ENCODE results near the gene SLC38A2. TPM values are rescaled to one million over a fixed set of nuclear protein-coding genes. Genes with fewer than 3 reads are reported as not detected.
A peak's percentile ranks its signal among the peaks of the same experiment; 100 is the strongest.

Gene SLC38A2
- total RNA-seq, 4 donors from 2014 or later, result 368 to 440 (median 381) TPM

DNA sequence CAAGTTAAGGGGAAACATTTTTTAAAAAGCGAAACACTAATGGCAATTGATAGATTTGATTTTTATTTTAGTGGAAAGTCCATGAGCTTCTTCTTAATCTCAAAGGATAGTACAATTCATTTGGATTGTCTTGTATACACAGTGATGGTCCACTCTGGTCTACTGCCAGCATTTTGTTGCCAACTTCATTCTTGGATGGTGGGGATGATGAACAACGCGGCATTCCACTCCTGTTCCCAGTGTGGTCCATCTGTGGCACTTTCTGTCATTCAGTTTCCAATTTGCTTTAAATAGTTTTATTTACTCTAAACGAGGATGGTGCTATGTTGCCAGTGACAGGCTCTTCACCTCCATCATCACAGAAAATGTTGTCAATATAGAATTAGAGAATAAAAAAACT, 40.3 kb upstream of the SLC38A2 start:
- peaks cover 0 to 25% (median 2%) of the 10 kb centered on the region in 4 donors for H3K4me1 ChIP-seq
- DNase-seq (ENCODE audit: low spot score in 2 of 2), result no peak
- no peaks in the 10 kb centered on the region for H3K9me3 ChIP-seq
- TF ChIP-seq POLR2A (IDR thresholded peaks at IDR 0.05), result no peak
- TF ChIP-seq, protein P1, sequence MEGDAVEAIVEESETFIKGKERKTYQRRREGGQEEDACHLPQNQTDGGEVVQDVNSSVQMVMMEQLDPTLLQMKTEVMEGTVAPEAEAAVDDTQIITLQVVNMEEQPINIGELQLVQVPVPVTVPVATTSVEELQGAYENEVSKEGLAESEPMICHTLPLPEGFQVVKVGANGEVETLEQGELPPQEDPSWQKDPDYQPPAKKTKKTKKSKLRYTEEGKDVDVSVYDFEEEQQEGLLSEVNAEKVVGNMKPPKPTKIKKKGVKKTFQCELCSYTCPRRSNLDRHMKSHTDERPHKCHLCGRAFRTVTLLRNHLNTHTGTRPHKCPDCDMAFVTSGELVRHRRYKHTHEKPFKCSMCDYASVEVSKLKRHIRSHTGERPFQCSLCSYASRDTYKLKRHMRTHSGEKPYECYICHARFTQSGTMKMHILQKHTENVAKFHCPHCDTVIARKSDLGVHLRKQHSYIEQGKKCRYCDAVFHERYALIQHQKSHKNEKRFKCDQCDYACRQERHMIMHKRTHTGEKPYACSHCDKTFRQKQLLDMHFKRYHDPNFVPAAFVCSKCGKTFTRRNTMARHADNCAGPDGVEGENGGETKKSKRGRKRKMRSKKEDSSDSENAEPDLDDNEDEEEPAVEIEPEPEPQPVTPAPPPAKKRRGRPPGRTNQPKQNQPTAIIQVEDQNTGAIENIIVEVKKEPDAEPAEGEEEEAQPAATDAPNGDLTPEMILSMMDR (IDR thresholded peaks at IDR 0.05), result no peak
- TF ChIP-seq EP300 (IDR thresholded peaks at IDR 0.05), result no peak
- H3K36me3 ChIP-seq, result no peaks in the 10 kb centered on the region
- H3K4me3 ChIP-seq, result no peak overlapping the region
- no peak overlapping the region for H3K27ac ChIP-seq
- no peaks in the 10 kb centered on the region for H3K27me3 ChIP-seq
- 90 to 93% methylated on average over 4 of the region's 4 CpGs for WGBS, 2 donors

DNA sequence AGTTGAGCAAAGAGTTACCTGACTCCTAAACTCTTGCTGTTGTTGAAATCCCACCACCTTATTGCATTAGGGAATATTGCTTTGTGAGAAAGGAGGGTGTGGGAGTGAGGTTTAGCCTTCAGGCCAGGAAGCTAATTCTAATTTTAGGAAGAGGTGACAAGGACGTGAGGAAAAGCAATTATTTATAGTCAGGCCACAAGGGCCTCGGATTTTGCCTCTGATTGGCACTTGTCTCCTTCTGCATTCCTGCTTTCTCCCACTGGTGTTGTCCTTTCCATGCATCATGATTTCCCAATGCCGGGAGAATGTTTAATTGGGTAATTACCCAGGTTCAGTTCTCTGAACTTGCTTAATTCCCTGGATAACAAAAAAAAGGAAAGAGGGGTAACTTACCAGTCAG, 37.9 kb upstream of the SLC38A2 start:
- H3K4me1 ChIP-seq, result peaks cover 0 to 18% (median 2%) of the 10 kb centered on the region in 4 donors
- 35 to 38% methylated on average over 3 of the region's 3 CpGs for WGBS, 2 donors

DNA sequence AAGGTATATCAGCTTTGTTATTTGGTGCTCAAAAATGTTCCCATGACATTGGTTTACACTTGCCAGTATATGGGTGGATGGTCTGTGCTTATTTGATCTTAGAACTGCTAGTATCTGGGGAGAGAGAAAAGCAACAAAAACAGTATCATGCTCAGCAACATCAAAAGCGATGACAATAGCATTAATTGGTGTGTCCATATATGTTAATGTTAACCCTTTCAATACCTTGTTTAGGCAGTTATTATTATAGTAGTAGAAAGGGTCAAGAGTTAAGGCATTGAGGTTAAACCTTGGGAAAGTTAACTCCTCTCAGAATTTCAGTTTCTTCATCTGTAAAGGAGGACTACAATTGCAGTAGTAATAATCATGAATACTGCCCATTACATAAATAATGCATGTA, 37.4 kb upstream of the SLC38A2 start:
- 66 to 73% methylated on average over 1 of the region's 1 CpG for WGBS, 2 donors
- no peaks in the 10 kb centered on the region for H3K9me3 ChIP-seq
- no peaks in the 10 kb centered on the region for H3K36me3 ChIP-seq
- peaks cover 0 to 15% (median 0%) of the 10 kb centered on the region in 4 donors for H3K4me1 ChIP-seq
- no peaks in the 10 kb centered on the region for H3K27me3 ChIP-seq
- no peak for DNase-seq (ENCODE audit: low spot score in 2 of 2)
- H3K4me3 ChIP-seq, result no peak overlapping the region
- H3K27ac ChIP-seq, result no peak overlapping the region
- no peak for TF ChIP-seq EP300 (IDR thresholded peaks at IDR 0.05)
- no peak for TF ChIP-seq POLR2A (IDR thresholded peaks at IDR 0.05)
- TF ChIP-seq, protein P1 (IDR thresholded peaks at IDR 0.05), result no peak

More for the DNA sequence above, 37.9 kb upstream of the SLC38A2 start:
- H3K9me3 ChIP-seq, result no peaks in the 10 kb centered on the region
- H3K27me3 ChIP-seq, result no peaks in the 10 kb centered on the region
- TF ChIP-seq POLR2A (IDR thresholded peaks at IDR 0.05) (no peak), EP300 (IDR thresholded peaks at IDR 0.05) (peak in 1 of 2 donors; percentile 18)
- H3K27ac ChIP-seq, result no peak overlapping the region
- no peaks in the 10 kb centered on the region for H3K36me3 ChIP-seq
- H3K4me3 ChIP-seq, result no peak overlapping the region
- no peak for DNase-seq (ENCODE audit: low spot score in 2 of 2)

DNA sequence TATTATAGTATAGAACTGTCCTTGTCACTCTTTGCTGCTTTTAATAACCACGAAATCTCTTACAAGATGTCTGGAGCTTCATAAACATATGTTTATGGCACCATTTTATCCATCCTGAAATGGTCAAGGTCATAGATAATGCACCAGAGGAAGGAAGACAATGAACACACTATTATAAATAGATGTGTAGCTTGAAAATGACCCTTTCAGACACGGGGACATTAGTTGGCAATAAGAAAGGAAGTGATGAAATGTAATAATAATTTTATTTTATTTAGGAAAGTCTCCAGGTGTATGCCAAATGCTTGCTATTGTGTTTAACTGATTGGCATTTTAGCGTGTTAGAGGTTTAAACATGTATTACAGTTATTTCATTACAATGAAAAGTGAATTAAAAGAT, 36.8 kb upstream of the SLC38A2 start:
- Histone ChIP-seq H3K4me3 (no peak overlapping the region), H3K27ac (no peak overlapping the region), H3K36me3 (no peaks in the 10 kb centered on the region), H3K4me1 (peaks cover 0 to 20% (median 2%) of the 10 kb centered on the region in 4 donors), H3K27me3 (no peaks in the 10 kb centered on the region), H3K9me3 (no peaks in the 10 kb centered on the region)
- WGBS, 2 donors, result 47 to 54% methylated on average over 3 of the region's 3 CpGs
- DNase-seq (ENCODE audit: low spot score in 2 of 2), result no peak
- TF ChIP-seq EP300 (IDR thresholded peaks at IDR 0.05) (no peak), POLR2A (IDR thresholded peaks at IDR 0.05) (no peak)
- TF ChIP-seq, protein P1 (IDR thresholded peaks at IDR 0.05), result no peak

DNA sequence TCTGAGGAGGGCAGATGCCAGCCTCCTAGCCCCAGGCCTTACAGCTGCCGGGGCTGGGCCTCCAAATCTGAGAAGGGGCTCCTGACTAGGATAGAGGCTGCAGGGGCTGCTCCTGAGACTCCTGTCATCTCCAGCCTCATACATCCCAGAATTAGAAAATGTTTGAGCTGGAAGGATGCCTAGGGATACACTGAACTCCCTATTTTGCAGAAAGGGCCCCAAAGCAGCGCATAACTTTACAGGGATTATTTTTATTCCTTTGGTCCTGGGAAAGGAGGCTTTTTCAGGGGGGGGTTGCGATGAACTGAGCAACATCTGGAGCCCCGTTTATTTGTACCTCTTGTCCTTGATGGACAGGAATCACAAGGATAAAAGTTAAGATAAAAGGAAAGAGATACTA, 35.9 kb upstream of the SLC38A2 start:
- no peak for TF ChIP-seq EP300 (IDR thresholded peaks at IDR 0.05)
- TF ChIP-seq, protein P1 (IDR thresholded peaks at IDR 0.05), result no peak
- no peak for TF ChIP-seq POLR2A (IDR thresholded peaks at IDR 0.05)
- no peaks in the 10 kb centered on the region for H3K27me3 ChIP-seq
- WGBS, 2 donors, result 78 to 80% methylated on average over 4 of the region's 4 CpGs
- H3K9me3 ChIP-seq, result no peaks in the 10 kb centered on the region
- H3K36me3 ChIP-seq, result no peaks in the 10 kb centered on the region
- DNase-seq (ENCODE audit: low spot score in 2 of 2), result no peak
- peaks cover 0 to 30% (median 7%) of the 10 kb centered on the region in 4 donors for H3K4me1 ChIP-seq
- H3K27ac ChIP-seq, result peak overlapping the region in 1 of 4 donors; percentile 6
- H3K4me3 ChIP-seq, result no peak overlapping the region

DNA sequence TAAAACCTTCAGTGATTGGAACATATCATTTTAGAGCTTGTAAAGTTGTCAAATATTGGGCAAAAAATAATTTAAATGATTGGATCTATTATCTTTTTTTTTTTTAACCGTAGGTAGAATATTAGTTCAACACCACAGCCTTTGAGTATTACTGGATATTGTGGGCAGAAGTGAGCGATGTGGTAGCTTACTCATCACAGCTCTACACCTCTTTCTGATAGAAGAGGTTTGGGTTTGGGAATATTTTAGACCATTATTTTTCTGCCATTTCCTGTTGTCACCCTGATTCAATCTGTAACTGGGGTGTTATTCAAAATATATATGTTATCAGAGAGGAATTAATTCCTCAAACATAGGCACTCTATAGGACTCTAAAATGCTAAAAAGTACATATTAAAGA, 34.8 kb upstream of the SLC38A2 start:
- Histone ChIP-seq H3K27me3 (no peaks in the 10 kb centered on the region), H3K4me3 (no peak overlapping the region), H3K27ac (no peak overlapping the region), H3K36me3 (no peaks in the 10 kb centered on the region), H3K4me1 (peaks cover 0 to 40% (median 13%) of the 10 kb centered on the region in 4 donors), H3K9me3 (no peaks in the 10 kb centered on the region)
- TF ChIP-seq POLR2A (IDR thresholded peaks at IDR 0.05) (no peak), EP300 (IDR thresholded peaks at IDR 0.05) (no peak)
- TF ChIP-seq, protein P1 (IDR thresholded peaks at IDR 0.05), result no peak
- DNase-seq (ENCODE audit: low spot score in 2 of 2), result no peak
- WGBS, 2 donors, result 94 to 97% methylated on average over 2 of the region's 2 CpGs

Data from tibial nerve (tissue), 4 donors.